GM18505 (cell line): ENCODE measurements around the gene EEF1AKMT4.
A peak's percentile ranks its signal among the peaks of the same experiment; 100 is the strongest.

Experiments used
- ATAC-seq: cut with Tn5 transposase; IDR thresholded peaks from one replicate; pipeline ENCODE4 v1.9.1; 2021; ENCODE audit not compliant: unreplicated experiment
- POLR2A ChIP-seq: IDR thresholded peaks from 4 replicates; pipeline ENCODE4 v1.6.1; 2011; ENCODE audit warnings: borderline replicate concordance; ENCODE audit not compliant: insufficient read depth, insufficient read length; ENCODE audit errors: extremely low read depth

The EEF1AKMT4 gene

GRCh38 chr3:184239221-184239620 lies 10.3 kb upstream of the EEF1AKMT4 start:
- TF ChIP-seq POLR2A = no peak
- no peak for ATAC-seq

- no peak for ATAC-seq
- TF ChIP-seq POLR2A = no peak
These were observed 9.8 kb upstream of the EEF1AKMT4 start for GRCh38 chr3:184239708-184240107.

GRCh38 chr3:184240384-184241140 lies 8.9 kb upstream of the EEF1AKMT4 start:
- no peak for ATAC-seq
- no peak for TF ChIP-seq POLR2A

- no peak for TF ChIP-seq POLR2A
- no peak for ATAC-seq
These were observed 8.4 kb upstream of the EEF1AKMT4 start for GRCh38 chr3:184241141-184241446.

- ATAC-seq = no peak
- no peak for TF ChIP-seq POLR2A
These were observed 7.8 kb upstream of the EEF1AKMT4 start for GRCh38 chr3:184241447-184242296.

- TF ChIP-seq POLR2A = no peak
- ATAC-seq = no peak
These were observed 7.2 kb upstream of the EEF1AKMT4 start for GRCh38 chr3:184242297-184242685.

GRCh38 chr3:184248454-184249411 lies 739 bp upstream of the EEF1AKMT4 start, which contains the start of gene ALG3:
Gene ALG3, minus strand, starts transcription at chr3:184248962. Its CDS starts 22 bp downstream, at chr3:184248940.
- peak; percentile 93 for TF ChIP-seq POLR2A
- peak; percentile 56 for ATAC-seq

- no peak for TF ChIP-seq POLR2A
These were observed 826 bp downstream of the EEF1AKMT4 start for GRCh38 chr3:184250167-184250828.

GRCh38 chr3:184255291-184256039 lies 6.0 kb downstream of the EEF1AKMT4 start:
- ATAC-seq = no peak
- TF ChIP-seq POLR2A = no peak

More at GRCh38 chr3:184250167-184250828, 826 bp downstream of the EEF1AKMT4 start:
- peak; percentile 52 for ATAC-seq

- no peak for ATAC-seq
- TF ChIP-seq POLR2A = no peak
These were observed 7.8 kb downstream of the EEF1AKMT4 start for GRCh38 chr3:184257083-184257915.

- TF ChIP-seq POLR2A = no peak
- no peak for ATAC-seq
These were observed 9.5 kb downstream of the EEF1AKMT4 start for GRCh38 chr3:184258926-184259325.

- no peak for ATAC-seq
- TF ChIP-seq POLR2A = no peak
These were observed 10.0 kb downstream of the EEF1AKMT4 start for GRCh38 chr3:184259396-184259877.
